NB4 (cell line): ENCODE measurements around the gene ZDHHC1.

Experiments used
- DNase-seq: peaks from one replicate; pipeline ENCODE4 v3.0.0; 2010; ENCODE audit warnings: low read depth
- H3K4me3 ChIP-seq: one replicate; pipeline ENCODE4 v1.5.1; 2011; ENCODE audit warnings: mild to moderate bottlenecking, low read depth, low read length, moderate library complexity
- CTCF ChIP-seq: IDR thresholded peaks from one replicate; pipeline ENCODE4 v1.5.1; 2012; ENCODE audit warnings: low read depth, low read length
- MYC ChIP-seq: IDR thresholded peaks from 2 replicates; pipeline ENCODE4 v1.6.1; 2011; ENCODE audit warnings: low read depth, low read length
- POLR2A ChIP-seq: IDR thresholded peaks from 2 replicates; pipeline ENCODE4 v1.6.1; 2011; ENCODE audit warnings: mild to moderate bottlenecking; ENCODE audit not compliant: insufficient read length; ENCODE audit errors: extremely low read depth
- TF ChIP-seq, protein P1 (sequence below): IDR thresholded peaks from 2 replicates; pipeline ENCODE4 v1.6.1; 2011; ENCODE audit warnings: low read depth, low read length

Gene ZDHHC1

GRCh38 chr16:67428146-67428731, 12.0 kb upstream of the ZDHHC1 start:
- peak; percentile 94 for TF ChIP-seq CTCF
- TF ChIP-seq MYC, result no peak
- peak; percentile 74 for DNase-seq
- H3K4me3 ChIP-seq, result no peak overlapping the region

- DNase-seq, result no peak
- TF ChIP-seq, protein P1, sequence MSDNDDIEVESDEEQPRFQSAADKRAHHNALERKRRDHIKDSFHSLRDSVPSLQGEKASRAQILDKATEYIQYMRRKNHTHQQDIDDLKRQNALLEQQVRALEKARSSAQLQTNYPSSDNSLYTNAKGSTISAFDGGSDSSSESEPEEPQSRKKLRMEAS, result no peak
- TF ChIP-seq POLR2A, result no peak
- no peak for TF ChIP-seq MYC
- TF ChIP-seq CTCF, result no peak
- no peak overlapping the region for H3K4me3 ChIP-seq
These were observed 10.7 kb upstream of the ZDHHC1 start for GRCh38 chr16:67426950-67427349.

GRCh38 chr16:67426022-67426421, 9.7 kb upstream of the ZDHHC1 start:
- DNase-seq, result no peak
- TF ChIP-seq MYC, result no peak
- no peak for TF ChIP-seq CTCF
- TF ChIP-seq, protein P1, result no peak
- TF ChIP-seq POLR2A, result no peak
- H3K4me3 ChIP-seq, result no peak overlapping the region

- H3K4me3 ChIP-seq, result no peak overlapping the region
- TF ChIP-seq POLR2A (no peak), MYC (no peak), CTCF (no peak)
- TF ChIP-seq, protein P1, result no peak
- DNase-seq, result no peak
These were observed 9.3 kb upstream of the ZDHHC1 start for GRCh38 chr16:67425580-67425979.

GRCh38 chr16:67425061-67425460, 8.8 kb upstream of the ZDHHC1 start:
- TF ChIP-seq POLR2A (no peak), CTCF (no peak), MYC (no peak)
- TF ChIP-seq, protein P1, result no peak
- DNase-seq, result no peak
- H3K4me3 ChIP-seq, result no peak overlapping the region

- no peak for DNase-seq
- H3K4me3 ChIP-seq, result no peak overlapping the region
- TF ChIP-seq MYC (no peak), POLR2A (no peak), CTCF (no peak)
- TF ChIP-seq, protein P1, result no peak
These were observed 8.0 kb upstream of the ZDHHC1 start for GRCh38 chr16:67424261-67424615.
